ENCODE measurements around the gene RNF114. TPM values are rescaled to one million over a fixed set of nuclear protein-coding genes. Genes with fewer than 3 reads are reported as not detected.

RNF114 gene
- total and polyA plus RNA-seq, 2 donors (not counting 3 experiments of a cell fraction or from before 2014, with no cell fraction given), result 45.8 to 81.7 TPM

GRCh38 chr20:49905415-49906091 lies 30.6 kb upstream of the RNF114 start:
- H3K4me1 ChIP-seq (ENCODE audit: control insufficient read depth, extremely low read depth, insufficient read depth, low read length), result no peaks in the 10 kb centered on the region
- H3K9ac ChIP-seq (replicated peaks; ENCODE audit: extremely low read depth, insufficient read depth, low read length), result no peak overlapping the region
- no peak overlapping the region for H3K27ac ChIP-seq (ENCODE audit: insufficient read depth, low read depth, low read length)
- TF ChIP-seq, protein P1, sequence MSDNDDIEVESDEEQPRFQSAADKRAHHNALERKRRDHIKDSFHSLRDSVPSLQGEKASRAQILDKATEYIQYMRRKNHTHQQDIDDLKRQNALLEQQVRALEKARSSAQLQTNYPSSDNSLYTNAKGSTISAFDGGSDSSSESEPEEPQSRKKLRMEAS (IDR thresholded peaks at IDR 0.05; ENCODE audit: insufficient read depth, insufficient read length), result no peak
- TF ChIP-seq GATA2 (IDR thresholded peaks at IDR 0.05; ENCODE audit: insufficient read depth, insufficient read length, low read depth, low read length) (no peak), MYC (IDR thresholded peaks at IDR 0.05; ENCODE audit: low read depth, low read length) (no peak), POLR2AphosphoS5 (IDR thresholded peaks at IDR 0.05; ENCODE audit: insufficient read depth, low read depth, low read length) (no peak), EZH2 (IDR thresholded peaks at IDR 0.05; ENCODE audit: borderline replicate concordance, low read depth, low read length, severe bottlenecking) (no peak), JUN (IDR thresholded peaks at IDR 0.05; ENCODE audit: borderline replicate concordance, insufficient read depth, insufficient read length, low read depth) (no peak)
- no peaks in the 10 kb centered on the region for H4K20me1 ChIP-seq (replicated peaks; ENCODE audit: control insufficient read depth, extremely low read depth, insufficient read depth, low read length)
- FAIRE-seq (no peak), DNase-seq (ENCODE audit: low read depth, low spot score) (no peak)
- H3K4me2 ChIP-seq (ENCODE audit: insufficient read depth, low read length), result no peak overlapping the region
- no TSS peak for BruUV-seq (replicated peaks)
- H3K79me2 ChIP-seq (ENCODE audit: control insufficient read depth, insufficient read depth, low read length), result peaks cover 2% of the 10 kb centered on the region
- no peak overlapping the region for H3K4me3 ChIP-seq (replicated peaks in 1 of 3; ENCODE audit: insufficient read depth in 1 of 3, low read depth in 1 of 3, low read length in 3 of 3)
- no peaks in the 10 kb centered on the region for H3K9me3 ChIP-seq (replicated peaks; ENCODE audit: control insufficient read depth, insufficient read depth, low read length)
- POLR2A ChIA-PET, result no interaction called here
- no peak overlapping the region for H2AFZ ChIP-seq (ENCODE audit: low read depth, low read length)
- no peaks in the 10 kb centered on the region for H3K27me3 ChIP-seq (ENCODE audit: control insufficient read depth in 2 of 2, insufficient read depth in 2 of 2, low read length in 2 of 2)
- H3K36me3 ChIP-seq (ENCODE audit: control insufficient read depth in 2 of 2, extremely low read depth in 1 of 2, insufficient read depth in 2 of 2, low read length in 2 of 2), result peaks cover 4 to 29% of the 10 kb centered on the region in 2 experiments
- CTCF ChIA-PET, result interaction anchor here (1.1 to 6.7 kb wide), 2 partner anchors 11 to 16 kb away, joined by 3 to 60 read pairs; no protein-coding TSS in a partner anchor
- no peaks in the 10 kb centered on the region for H3K9me1 ChIP-seq (replicated peaks; ENCODE audit: control insufficient read depth, extremely low read depth, insufficient read depth, low read length)
- dilution Hi-C loops (cut with MboI; ENCODE audit: extremely low pct_ligation_motif_present, low sequenced_read_pairs) (no loop called here), intact Hi-C loops (cut with micrococcal nuclease) (no loop called here)

DNA sequence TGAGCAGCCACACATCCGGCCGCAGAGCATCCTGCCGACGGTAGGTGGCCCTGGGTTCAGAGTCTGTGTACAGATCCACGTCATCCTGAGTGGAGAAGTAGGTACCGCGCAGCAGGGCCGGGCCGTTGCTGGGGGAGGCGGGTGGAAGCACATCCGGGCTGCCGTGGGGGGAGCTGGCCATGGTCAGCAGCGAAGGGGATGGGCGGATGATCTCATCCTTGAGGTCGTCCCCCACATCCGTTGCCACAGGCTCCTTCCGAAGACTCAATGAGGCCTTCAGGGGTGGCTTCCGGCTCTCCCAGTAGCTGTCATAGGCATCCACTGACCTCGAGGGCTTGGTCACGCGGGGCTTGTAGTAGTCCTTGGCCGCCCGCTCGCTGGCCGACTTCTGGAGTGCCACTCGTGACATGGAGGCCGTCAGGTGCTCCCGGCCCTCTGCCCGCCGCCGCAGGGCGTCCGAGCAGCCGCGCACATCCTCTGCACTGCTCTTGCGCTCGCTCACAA lies 30.0 kb upstream of the RNF114 start:
- Histone ChIP-seq H2AFZ (ENCODE audit: low read depth, low read length) (no peak overlapping the region), H3K9ac (replicated peaks; ENCODE audit: extremely low read depth, insufficient read depth, low read length) (no peak overlapping the region), H3K4me2 (ENCODE audit: insufficient read depth, low read length) (no peak overlapping the region), H3K4me3 (replicated peaks in 1 of 3; ENCODE audit: insufficient read depth in 1 of 3, low read depth in 1 of 3, low read length in 3 of 3) (no peak overlapping the region), H3K4me1 (ENCODE audit: control insufficient read depth, extremely low read depth, insufficient read depth, low read length) (no peaks in the 10 kb centered on the region), H3K27me3 (ENCODE audit: control insufficient read depth in 2 of 2, insufficient read depth in 2 of 2, low read length in 2 of 2) (no peaks in the 10 kb centered on the region), H3K36me3 (ENCODE audit: control insufficient read depth in 2 of 2, extremely low read depth in 1 of 2, insufficient read depth in 2 of 2, low read length in 2 of 2) (peaks cover 4 to 29% of the 10 kb centered on the region in 2 experiments), H3K9me1 (replicated peaks; ENCODE audit: control insufficient read depth, extremely low read depth, insufficient read depth, low read length) (no peaks in the 10 kb centered on the region), H3K79me2 (ENCODE audit: control insufficient read depth, insufficient read depth, low read length) (peaks cover 4% of the 10 kb centered on the region), H3K9me3 (replicated peaks; ENCODE audit: control insufficient read depth, insufficient read depth, low read length) (no peaks in the 10 kb centered on the region), H3K27ac (ENCODE audit: insufficient read depth, low read depth, low read length) (no peak overlapping the region), H4K20me1 (replicated peaks; ENCODE audit: control insufficient read depth, extremely low read depth, insufficient read depth, low read length) (no peaks in the 10 kb centered on the region)
- TF ChIP-seq, protein P1 (IDR thresholded peaks at IDR 0.05; ENCODE audit: insufficient read depth, insufficient read length), result no peak
- TF ChIP-seq FOS (IDR thresholded peaks at IDR 0.05; ENCODE audit: borderline replicate concordance, insufficient read depth, low read length) (no peak), JUN (IDR thresholded peaks at IDR 0.05; ENCODE audit: borderline replicate concordance, insufficient read depth, insufficient read length, low read depth) (no peak), MYC (IDR thresholded peaks at IDR 0.05; ENCODE audit: low read depth, low read length) (no peak), GATA2 (IDR thresholded peaks at IDR 0.05; ENCODE audit: insufficient read depth, insufficient read length, low read depth, low read length) (no peak), EZH2 (IDR thresholded peaks at IDR 0.05; ENCODE audit: borderline replicate concordance, low read depth, low read length, severe bottlenecking) (no peak), POLR2AphosphoS5 (IDR thresholded peaks at IDR 0.05; ENCODE audit: insufficient read depth, low read depth, low read length) (no peak), POLR2A (IDR thresholded peaks at IDR 0.05; ENCODE audit: low read depth, low read length) (no peak)
- TF ChIP-seq, protein P2, sequence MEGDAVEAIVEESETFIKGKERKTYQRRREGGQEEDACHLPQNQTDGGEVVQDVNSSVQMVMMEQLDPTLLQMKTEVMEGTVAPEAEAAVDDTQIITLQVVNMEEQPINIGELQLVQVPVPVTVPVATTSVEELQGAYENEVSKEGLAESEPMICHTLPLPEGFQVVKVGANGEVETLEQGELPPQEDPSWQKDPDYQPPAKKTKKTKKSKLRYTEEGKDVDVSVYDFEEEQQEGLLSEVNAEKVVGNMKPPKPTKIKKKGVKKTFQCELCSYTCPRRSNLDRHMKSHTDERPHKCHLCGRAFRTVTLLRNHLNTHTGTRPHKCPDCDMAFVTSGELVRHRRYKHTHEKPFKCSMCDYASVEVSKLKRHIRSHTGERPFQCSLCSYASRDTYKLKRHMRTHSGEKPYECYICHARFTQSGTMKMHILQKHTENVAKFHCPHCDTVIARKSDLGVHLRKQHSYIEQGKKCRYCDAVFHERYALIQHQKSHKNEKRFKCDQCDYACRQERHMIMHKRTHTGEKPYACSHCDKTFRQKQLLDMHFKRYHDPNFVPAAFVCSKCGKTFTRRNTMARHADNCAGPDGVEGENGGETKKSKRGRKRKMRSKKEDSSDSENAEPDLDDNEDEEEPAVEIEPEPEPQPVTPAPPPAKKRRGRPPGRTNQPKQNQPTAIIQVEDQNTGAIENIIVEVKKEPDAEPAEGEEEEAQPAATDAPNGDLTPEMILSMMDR (IDR thresholded peaks at IDR 0.05; ENCODE audit: extremely low read depth in 1 of 2, insufficient read depth in 1 of 2, low read depth in 1 of 2, low read length in 2 of 2), result no peak
- DNase-seq (ENCODE audit: low read depth, low spot score) (no peak), FAIRE-seq (no peak)
- POLR2A ChIA-PET, result no interaction called here
- dilution Hi-C loops (cut with MboI; ENCODE audit: extremely low pct_ligation_motif_present, low sequenced_read_pairs), result no loop called here
- BruUV-seq (replicated peaks), result no TSS peak
- CTCF ChIA-PET, result interaction anchor here (1.0 to 1.1 kb wide), 3 partner anchors 17 to 60 kb away, joined by 3 to 7 read pairs (median 3); no protein-coding TSS in a partner anchor
- intact Hi-C loops (cut with micrococcal nuclease), result no loop called here

Measured in endothelial cell of umbilical vein (primary cell).